Esophagus muscularis mucosa (tissue), 2 donors: ENCODE measurements around the gene EEF2K.

Experiments
- POLR2A ChIP-seq: fragments of 450-650 bp; IDR thresholded peaks from one replicate; pipeline ENCODE4 v1.6.1; 2017; ENCODE audit warnings: antibody characterized with exemption, moderate library complexity, mild to moderate bottlenecking, low read depth
- POLR2AphosphoS5 ChIP-seq, 2 donors: sonication (generic); formaldehyde crosslinking; IDR thresholded peaks; one replicate each; pipeline ENCODE4 v1.6.1; 2017; ENCODE audit warnings: antibody characterized with exemption in 2 of 2

- TF ChIP-seq POLR2A (no peak), POLR2AphosphoS5 (IDR thresholded peaks at IDR 0.05) (no peak)
Measured at GRCh38 chr16:22272870-22273650, 67.0 kb downstream of the EEF2K start.
